ENCODE data around the gene PDZD2. TPM values are rescaled to one million over a fixed set of nuclear protein-coding genes. Genes with fewer than 3 reads are reported as not detected.
"Not testable (repeated sequence)": the region's sequence is repeated elsewhere in the genome, so short reads cannot be mapped to it uniquely, and the experiment has no call there.

The PDZD2 gene
- total and polyA plus RNA-seq, 12 donors, result 2.2 to 10.3 (median 5.0) TPM

DNA sequence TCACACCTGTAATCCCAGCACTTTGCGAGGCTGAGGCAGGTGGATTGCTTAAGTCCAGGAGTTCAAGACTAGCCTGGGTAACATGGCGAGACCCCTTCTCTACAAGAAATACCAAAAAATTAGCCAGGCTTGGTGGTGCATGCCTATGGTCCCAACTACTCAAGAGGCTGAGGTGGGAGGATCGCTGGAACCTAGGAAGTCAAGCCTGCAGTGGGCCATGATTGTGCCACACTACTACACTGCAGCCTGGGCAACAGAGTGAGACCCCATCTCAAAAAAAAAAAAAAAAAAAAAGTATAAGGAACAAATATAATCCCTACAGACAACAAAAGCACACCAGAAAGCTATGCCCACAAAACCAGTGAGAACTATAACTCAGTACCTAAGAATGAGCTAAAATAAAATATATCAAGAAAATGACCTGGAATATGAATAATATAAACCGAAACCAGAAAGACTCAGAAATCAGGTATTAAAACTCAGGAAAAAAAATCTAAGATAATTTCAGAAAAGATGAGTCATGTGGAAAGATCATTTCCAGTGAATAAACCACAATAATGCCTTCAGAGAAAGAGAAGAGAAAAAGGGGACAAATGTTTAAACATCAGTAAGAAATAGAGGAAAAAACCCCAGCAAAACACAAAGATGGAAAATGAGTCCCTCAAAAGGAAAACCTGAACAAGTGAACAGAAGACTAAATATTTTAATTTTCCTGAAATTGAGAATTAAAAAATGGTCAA is 477.8 kb downstream of the PDZD2 start:
- Histone ChIP-seq H3K36me3 (replicated peaks in 1 of 2) (peaks cover 0 to 39% of the 10 kb centered on the region in 2 donors), H3K4me3 (no peak overlapping the region), H3K4me1 (replicated peaks in 1 of 2) (peaks cover 0 to 6% of the 10 kb centered on the region in 2 donors), H3K9me3 (replicated peaks in 1 of 3) (no peaks in the 10 kb centered on the region), H3K27ac (no peak overlapping the region), H3K27me3 (no peaks in the 10 kb centered on the region)
- intact Hi-C loops (cut with DNase I), result no loop called here
- DNase-seq, result peak in 1 of 7 donors; percentile 44
- WGBS, 4 donors, result 84 to 88% (median 87%) methylated on average over 3 to 4 of the region's 4 CpGs
- TF ChIP-seq, protein P1, sequence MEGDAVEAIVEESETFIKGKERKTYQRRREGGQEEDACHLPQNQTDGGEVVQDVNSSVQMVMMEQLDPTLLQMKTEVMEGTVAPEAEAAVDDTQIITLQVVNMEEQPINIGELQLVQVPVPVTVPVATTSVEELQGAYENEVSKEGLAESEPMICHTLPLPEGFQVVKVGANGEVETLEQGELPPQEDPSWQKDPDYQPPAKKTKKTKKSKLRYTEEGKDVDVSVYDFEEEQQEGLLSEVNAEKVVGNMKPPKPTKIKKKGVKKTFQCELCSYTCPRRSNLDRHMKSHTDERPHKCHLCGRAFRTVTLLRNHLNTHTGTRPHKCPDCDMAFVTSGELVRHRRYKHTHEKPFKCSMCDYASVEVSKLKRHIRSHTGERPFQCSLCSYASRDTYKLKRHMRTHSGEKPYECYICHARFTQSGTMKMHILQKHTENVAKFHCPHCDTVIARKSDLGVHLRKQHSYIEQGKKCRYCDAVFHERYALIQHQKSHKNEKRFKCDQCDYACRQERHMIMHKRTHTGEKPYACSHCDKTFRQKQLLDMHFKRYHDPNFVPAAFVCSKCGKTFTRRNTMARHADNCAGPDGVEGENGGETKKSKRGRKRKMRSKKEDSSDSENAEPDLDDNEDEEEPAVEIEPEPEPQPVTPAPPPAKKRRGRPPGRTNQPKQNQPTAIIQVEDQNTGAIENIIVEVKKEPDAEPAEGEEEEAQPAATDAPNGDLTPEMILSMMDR (IDR thresholded peaks at IDR 0.05), result no peak
- no peak for TF ChIP-seq POLR2A (IDR thresholded peaks at IDR 0.05)

DNA sequence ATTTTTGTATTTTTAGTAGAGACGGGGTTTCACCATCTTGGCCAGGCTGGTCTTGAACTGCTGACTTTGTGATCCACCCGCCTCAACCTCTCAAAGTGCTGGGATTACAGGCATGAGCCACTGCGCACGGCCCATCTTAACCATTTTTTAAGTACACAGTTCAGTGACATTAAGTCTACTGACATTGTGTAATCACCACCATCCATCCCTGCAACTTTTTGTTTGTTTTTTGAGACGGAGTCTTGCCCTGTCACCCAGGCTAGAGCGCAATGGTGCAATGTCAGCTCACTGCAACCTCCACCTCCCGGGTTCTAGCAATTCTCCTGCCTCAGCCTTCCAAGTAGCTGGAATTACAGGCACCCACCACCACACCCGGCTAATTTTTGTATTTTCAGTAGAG is 480.0 kb downstream of the PDZD2 start:
- H3K36me3 ChIP-seq (replicated peaks in 1 of 2), result peaks cover 0 to 23% of the 10 kb centered on the region in 2 donors
- intact Hi-C loops (cut with DNase I); DNase-seq; H3K4me1 ChIP-seq (replicated peaks in 1 of 2); H3K9me3 ChIP-seq (replicated peaks in 1 of 3); H3K4me3 ChIP-seq; H3K27me3 ChIP-seq; H3K27ac ChIP-seq: not testable (repeated sequence)
- WGBS, 4 donors, result 94 to 98% (median 98%) methylated on average over 8 of the region's 8 CpGs

DNA sequence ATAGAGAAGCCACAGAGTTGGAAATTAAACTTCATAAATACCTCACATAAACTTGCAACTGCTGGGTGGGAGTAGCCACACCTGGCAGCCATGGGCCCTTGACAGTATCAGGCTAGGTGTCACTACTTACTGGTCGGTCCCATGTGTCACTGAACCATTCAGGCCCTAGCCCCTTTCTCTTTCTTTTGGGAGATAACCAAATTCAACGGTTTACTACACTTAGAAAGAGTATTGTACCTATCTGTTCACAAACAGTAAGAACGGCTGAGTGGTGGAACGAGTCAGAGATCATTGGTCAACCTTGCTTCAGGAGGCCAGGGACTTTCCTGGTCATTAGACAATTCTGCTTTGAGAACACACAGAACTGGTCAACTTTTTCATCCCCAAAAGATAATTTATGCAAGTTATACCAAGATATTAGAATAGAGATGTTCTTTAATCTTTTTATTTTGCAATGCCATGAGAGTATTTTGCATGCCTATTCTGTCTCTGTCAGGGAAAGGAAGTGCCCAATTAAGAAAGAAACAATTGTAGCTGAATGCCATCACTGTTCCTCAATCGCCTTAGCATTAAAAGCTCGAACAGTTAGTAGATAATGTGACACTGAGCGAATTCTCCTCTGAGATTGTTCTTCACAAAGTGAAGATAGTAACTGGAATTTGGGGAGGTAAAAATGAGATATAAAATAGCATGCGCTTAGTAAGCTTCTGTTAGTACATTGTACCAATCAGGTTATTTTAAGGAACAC is 484.3 kb downstream of the PDZD2 start:
- H3K27me3 ChIP-seq, result no peaks in the 10 kb centered on the region
- DNase-seq, result no peak
- H3K4me3 ChIP-seq, result no peak overlapping the region
- TF ChIP-seq POLR2A (IDR thresholded peaks at IDR 0.05), result no peak
- TF ChIP-seq, protein P1 (IDR thresholded peaks at IDR 0.05), result no peak
- H3K27ac ChIP-seq, result no peak overlapping the region
- peaks cover 0 to 19% of the 10 kb centered on the region in 2 donors for H3K4me1 ChIP-seq (replicated peaks in 1 of 2)
- WGBS, 4 donors, result 83 to 88% (median 86%) methylated on average over 8 of the region's 8 CpGs
- intact Hi-C loops (cut with DNase I), result no loop called here
- no peaks in the 10 kb centered on the region for H3K9me3 ChIP-seq (replicated peaks in 1 of 3)
- H3K36me3 ChIP-seq (replicated peaks in 1 of 2), result peaks cover 0 to 27% of the 10 kb centered on the region in 2 donors

DNA sequence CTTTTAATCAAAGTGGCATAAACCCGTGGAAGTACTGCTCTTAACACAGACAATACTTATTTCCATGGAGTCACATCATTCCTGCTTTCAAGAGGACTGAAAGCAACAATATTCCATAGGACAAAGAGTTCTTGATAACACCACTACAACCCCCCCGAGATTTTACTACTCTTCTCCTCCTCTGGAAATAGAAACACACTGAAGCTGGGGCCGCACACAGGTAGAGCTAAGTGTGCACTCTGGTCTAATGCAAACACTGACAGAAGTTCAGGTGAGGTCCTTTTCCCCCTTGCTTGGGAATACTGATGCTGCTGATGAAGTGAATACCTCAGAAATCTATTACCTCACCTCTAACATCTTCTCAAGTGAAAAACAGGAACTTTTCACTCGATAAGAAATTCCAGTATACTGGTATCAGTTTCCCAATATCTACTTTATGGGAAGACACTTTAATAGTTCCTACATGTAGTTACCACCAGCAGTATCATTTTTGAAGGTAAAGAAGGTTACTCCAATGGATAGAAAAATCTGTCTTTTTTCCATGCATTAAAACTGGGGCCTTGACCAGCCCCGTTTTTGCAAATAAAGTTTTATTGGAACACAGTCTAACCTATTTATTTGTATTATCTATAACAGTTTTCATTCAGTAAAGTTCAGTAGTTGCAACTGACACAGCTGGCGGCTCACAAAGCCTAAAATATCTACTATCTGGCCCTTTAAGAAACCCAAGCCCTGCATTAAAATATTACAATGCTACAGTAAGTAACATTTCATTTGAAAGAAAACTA is 485.2 kb downstream of the PDZD2 start:
- DNase-seq, result no peak
- H3K9me3 ChIP-seq (replicated peaks in 1 of 3), result no peaks in the 10 kb centered on the region
- peaks cover 0 to 22% of the 10 kb centered on the region in 2 donors for H3K4me1 ChIP-seq (replicated peaks in 1 of 2)
- peaks cover 0 to 27% of the 10 kb centered on the region in 2 donors for H3K36me3 ChIP-seq (replicated peaks in 1 of 2)
- intact Hi-C loops (cut with DNase I), result no loop called here
- WGBS, 4 donors, result 83 to 90% (median 86%) methylated on average over 6 of the region's 6 CpGs
- H3K27ac ChIP-seq, result no peak overlapping the region
- no peak overlapping the region for H3K4me3 ChIP-seq
- H3K27me3 ChIP-seq, result no peaks in the 10 kb centered on the region
- no peak for TF ChIP-seq POLR2A (IDR thresholded peaks at IDR 0.05)
- TF ChIP-seq, protein P1 (IDR thresholded peaks at IDR 0.05), result no peak
